Ascending aorta (tissue), 2 donors: ENCODE results near the gene PIM3. TPM values are rescaled to one million over a fixed set of nuclear protein-coding genes. Genes with fewer than 3 reads are reported as not detected.

Experiments used
- DNase-seq, 2 donors: peaks; one replicate each; pipeline ENCODE4 v3.0.0-alpha.2; 2019; ENCODE audit warnings: low spot score in 2 of 2
- H3K27ac ChIP-seq, 2 donors: fragments of 200-600 bp; sonication (generic); one replicate each; pipeline ENCODE4 v1.5.1; 2016 to 2017; ENCODE audit warnings: mild to moderate bottlenecking in 1 of 2
- H3K27me3 ChIP-seq: fragments of 200-600 bp; sonication (generic); one replicate; pipeline ENCODE4 v1.5.1; 2017
- H3K36me3 ChIP-seq, 2 donors: fragments of 200-600 bp; sonication (generic); one replicate each; pipeline ENCODE4 v1.5.1; 2016
- H3K4me1 ChIP-seq, 2 donors: fragments of 200-600 bp; sonication (generic); one replicate each; pipeline ENCODE4 v1.5.1; 2016 to 2017; ENCODE audit warnings: mild to moderate bottlenecking in 1 of 2
- H3K4me3 ChIP-seq, 2 donors: fragments of 200-600 bp; sonication (generic); one replicate each; pipeline ENCODE4 v1.5.1; 2016 to 2017; ENCODE audit warnings: mild to moderate bottlenecking in 1 of 2
- H3K9me3 ChIP-seq, 2 donors: fragments of 200-600 bp; sonication (generic); one replicate each; pipeline ENCODE4 v1.5.1; 2016
- CTCF ChIP-seq, 3 experiments: fragments of 200-600 bp in 2 of 3; fragments of 450-650 bp in 1 of 3; sonication (generic) in 2 of 3; IDR thresholded peaks; one replicate each; pipeline ENCODE4 v1.5.1; 2016 to 2019; ENCODE audit warnings: antibody characterized with exemption in 3 of 3, mild to moderate bottlenecking in 1 of 3, moderate library complexity in 1 of 3
- intact Hi-C: fragments of 100-400 bp; cut with DNase I; formaldehyde crosslinking; loops from one replicate; pipeline ENCODE4 v1.15.1; 2023
- total RNA-seq: library from RNA; depleted of rRNA; stranded (reverse); fragments of >200 nt; gene quantifications from one replicate; pipeline ENCODE4 v1.1.0, GENCODE V29; 2016

The PIM3 gene
- total RNA-seq, 1 donor from 2014 or later = 269 TPM

GRCh38 chr22:49921508-49922278 lies 38.9 kb upstream of the PIM3 start:
- Histone ChIP-seq H3K27me3 (no peaks in the 10 kb centered on the region), H3K27ac (no peak overlapping the region), H3K9me3 (no peaks in the 10 kb centered on the region), H3K4me3 (no peak overlapping the region), H3K36me3 (peaks cover 6 to 38% of the 10 kb centered on the region in 2 donors), H3K4me1 (peaks cover 0 to 12% of the 10 kb centered on the region in 2 donors)
- intact Hi-C loops = no loop called here
- DNase-seq = peak in 1 of 2 donors; percentile 62
- TF ChIP-seq CTCF (IDR thresholded peaks at IDR 0.05) = no peak

GRCh38 chr22:49922484-49922883 lies 38.1 kb upstream of the PIM3 start:
- no peak for TF ChIP-seq CTCF (IDR thresholded peaks at IDR 0.05)
- Histone ChIP-seq H3K36me3 (peaks cover 6 to 43% of the 10 kb centered on the region in 2 donors), H3K27me3 (no peaks in the 10 kb centered on the region), H3K27ac (no peak overlapping the region), H3K9me3 (no peaks in the 10 kb centered on the region), H3K4me3 (no peak overlapping the region), H3K4me1 (peaks cover 0 to 10% of the 10 kb centered on the region in 2 donors)
- DNase-seq = peak in 1 of 2 donors; percentile 60
- intact Hi-C loops = no loop called here

GRCh38 chr22:49922926-49923325 lies 37.6 kb upstream of the PIM3 start:
- no peak overlapping the region for H3K27ac ChIP-seq
- intact Hi-C loops = no loop called here

GRCh38 chr22:49923445-49923844 lies 37.1 kb upstream of the PIM3 start:
- H3K27me3 ChIP-seq = no peaks in the 10 kb centered on the region
- no peak overlapping the region for H3K4me3 ChIP-seq
- TF ChIP-seq CTCF (IDR thresholded peaks at IDR 0.05) = no peak
- H3K36me3 ChIP-seq = peaks cover 6 to 43% of the 10 kb centered on the region in 2 donors
- H3K4me1 ChIP-seq = peaks cover 0 to 7% of the 10 kb centered on the region in 2 donors
- no peak for DNase-seq
- H3K9me3 ChIP-seq = no peaks in the 10 kb centered on the region
- intact Hi-C loops = no loop called here
- H3K27ac ChIP-seq = no peak overlapping the region

More at GRCh38 chr22:49922926-49923325, 37.6 kb upstream of the PIM3 start:
- Histone ChIP-seq H3K4me3 (no peak overlapping the region), H3K36me3 (peaks cover 6 to 43% of the 10 kb centered on the region in 2 donors), H3K4me1 (peaks cover 0 to 7% of the 10 kb centered on the region in 2 donors), H3K9me3 (no peaks in the 10 kb centered on the region), H3K27me3 (no peaks in the 10 kb centered on the region)
- no peak for TF ChIP-seq CTCF (IDR thresholded peaks at IDR 0.05)
- DNase-seq = no peak

GRCh38 chr22:49924113-49924833 lies 36.3 kb upstream of the PIM3 start:
- Histone ChIP-seq H3K36me3 (peaks cover 6 to 43% of the 10 kb centered on the region in 2 donors), H3K27ac (no peak overlapping the region)
- intact Hi-C loops = no loop called here

More at GRCh38 chr22:49924113-49924833, 36.3 kb upstream of the PIM3 start:
- no peak for DNase-seq
- peaks cover 0 to 6% of the 10 kb centered on the region in 2 donors for H3K4me1 ChIP-seq
- no peak for TF ChIP-seq CTCF (IDR thresholded peaks at IDR 0.05)
- H3K9me3 ChIP-seq = no peaks in the 10 kb centered on the region
- no peak overlapping the region for H3K4me3 ChIP-seq
- H3K27me3 ChIP-seq = no peaks in the 10 kb centered on the region
